IMR-90 (cell line): ENCODE measurements around the gene CTDSPL. TPM values are rescaled to one million over a fixed set of nuclear protein-coding genes. Genes with fewer than 3 reads are reported as not detected.

Experiments
- ATAC-seq: fragments of 200-7000 bp; cut with Tn5 transposase; 2 replicates; pipeline ENCODE4 v1.9.1; 2020; ENCODE audit warnings: low read depth, mild to moderate bottlenecking, moderate library complexity
- BruUV-seq: library from RNA; stranded (reverse); fragments of 400-500 nt; replicated peaks from 2 replicates; lab custom pipeline; 2021; lab: Mats Ljungman, UMichigan
- CTCF ChIA-PET: fragments of 300-600 bp; formaldehyde crosslinking; extraction: SDS; loops from one replicate; lab custom pipeline; 2021; ENCODE audit warnings: antibody characterized with exemption; lab: Yijun Ruan, JAX
- POLR2A ChIA-PET: fragments of 300-600 bp; sonication (Branson Sonifier 250); formaldehyde crosslinking; loops from one replicate; lab custom pipeline; 2022; ENCODE audit warnings: antibody characterized with exemption; ENCODE audit not compliant: unreplicated experiment; lab: Charles Lee
- DNase-seq: peaks from one replicate; pipeline ENCODE4 v3.0.0; 2013
- H2AFZ ChIP-seq: replicated peaks from 2 replicates; pipeline ENCODE3; 2013; ENCODE audit warnings: low read length, mild to moderate bottlenecking; ENCODE audit not compliant: poor library complexity
- H2AK5ac ChIP-seq: 2 replicates; pipeline ENCODE4 v1.6.1; 2013; ENCODE audit warnings: low read depth, low read length, inconsistent platforms
- H2AK9ac ChIP-seq: replicated peaks from 2 replicates; pipeline ENCODE3; 2013; ENCODE audit warnings: mild to moderate bottlenecking, low read depth, low read length, moderate library complexity; ENCODE audit not compliant: poor library complexity
- H2BK120ac ChIP-seq: 2 replicates; pipeline ENCODE4 v1.6.1; 2013; ENCODE audit warnings: low read depth, low read length, inconsistent platforms
- H2BK15ac ChIP-seq: 3 replicates; pipeline ENCODE4 v1.6.1; 2013; ENCODE audit warnings: low read depth, low read length, inconsistent platforms
- H2BK20ac ChIP-seq: 2 replicates; pipeline ENCODE4 v1.6.1; 2013; ENCODE audit warnings: low read depth, mild to moderate bottlenecking, inconsistent platforms, low read length, moderate library complexity
- H2BK5ac ChIP-seq: 2 replicates; pipeline ENCODE4 v1.6.1; 2013; ENCODE audit warnings: mild to moderate bottlenecking, low read depth, low read length, inconsistent platforms; ENCODE audit not compliant: poor library complexity, severe bottlenecking
- H3K14ac ChIP-seq: replicated peaks from 2 replicates; pipeline ENCODE4 v1.6.1; 2013; ENCODE audit warnings: low read depth, low read length, inconsistent platforms
- H3K18ac ChIP-seq: 2 replicates; pipeline ENCODE4 v1.6.1; 2013; ENCODE audit warnings: low read depth, low read length, control low read depth
- H3K23ac ChIP-seq: 2 replicates; pipeline ENCODE4 v1.6.1; 2013; ENCODE audit warnings: low read depth, low read length, inconsistent platforms
- H3K27ac ChIP-seq: 2 replicates; pipeline ENCODE4 v1.5.1; 2013; ENCODE audit warnings: mild to moderate bottlenecking, control low read depth, low read length; ENCODE audit not compliant: insufficient read depth
- H3K27me3 ChIP-seq: 2 replicates; pipeline ENCODE4 v1.6.1; 2013; ENCODE audit warnings: low read length; ENCODE audit not compliant: control insufficient read depth, insufficient read depth
- H3K36me3 ChIP-seq: 2 replicates; pipeline ENCODE4 v1.6.1; 2013; ENCODE audit warnings: low read length, mixed read lengths; ENCODE audit not compliant: control insufficient read depth, insufficient read depth
- H3K4ac ChIP-seq: 2 replicates; pipeline ENCODE4 v1.6.1; 2013; ENCODE audit warnings: low read depth, low read length, inconsistent platforms
- H3K4me1 ChIP-seq: 2 replicates; pipeline ENCODE4 v1.6.1; 2013; ENCODE audit warnings: low read length, mixed read lengths; ENCODE audit not compliant: control insufficient read depth, insufficient read depth
- H3K4me2 ChIP-seq: 2 replicates; pipeline ENCODE4 v1.6.1; 2013; ENCODE audit warnings: low read depth, mild to moderate bottlenecking, control low read depth, low read length, moderate library complexity
- H3K4me3 ChIP-seq: 2 replicates; pipeline ENCODE4 v1.5.1; 2013; ENCODE audit warnings: low read depth, mild to moderate bottlenecking, control low read depth, low read length, moderate library complexity; ENCODE audit not compliant: insufficient read depth
- H3K56ac ChIP-seq: 2 replicates; pipeline ENCODE4 v1.6.1; 2013; ENCODE audit warnings: low read length, inconsistent platforms; ENCODE audit not compliant: insufficient read depth; ENCODE audit errors: extremely low read depth
- H3K79me1 ChIP-seq, 2 experiments: 2 replicates each; pipeline ENCODE4 v1.6.1; 2013; ENCODE audit warnings: low read length in 2 of 2, inconsistent platforms in 1 of 2, low read depth in 1 of 2
- H3K9ac ChIP-seq: 2 replicates; pipeline ENCODE4 v1.6.1; 2013; ENCODE audit warnings: low read depth, low read length, control low read depth
- H3K9me1 ChIP-seq: 2 replicates; pipeline ENCODE4 v1.6.1; 2013; ENCODE audit warnings: low read length, inconsistent platforms; ENCODE audit not compliant: insufficient read depth
- H3K9me3 ChIP-seq: 2 replicates; pipeline ENCODE4 v1.6.1; 2013; ENCODE audit warnings: low read length; ENCODE audit not compliant: control insufficient read depth, insufficient read depth
- H4K20me1 ChIP-seq: 2 replicates; pipeline ENCODE4 v1.6.1; 2013; ENCODE audit warnings: low read length, inconsistent platforms; ENCODE audit not compliant: insufficient read depth
- H4K5ac ChIP-seq: 2 replicates; pipeline ENCODE4 v1.6.1; 2013; ENCODE audit warnings: mild to moderate bottlenecking, low read depth, low read length, control low read depth
- H4K8ac ChIP-seq, 2 experiments: 2 replicates each; pipeline ENCODE4 v1.6.1; 2013; ENCODE audit warnings: low read depth in 2 of 2, low read length in 2 of 2, control low read depth in 1 of 2, inconsistent platforms in 1 of 2
- H4K91ac ChIP-seq: 2 replicates; pipeline ENCODE4 v1.6.1; 2013; ENCODE audit warnings: low read depth, low read length, inconsistent platforms; ENCODE audit not compliant: insufficient read depth
- BHLHE40 ChIP-seq: fragments of 150-350 bp; IDR thresholded peaks from 2 replicates; pipeline ENCODE4 v1.6.1; 2016; ENCODE audit warnings: mild to moderate bottlenecking, low read depth, low read length
- MAZ ChIP-seq: IDR thresholded peaks from 2 replicates; pipeline ENCODE4 v1.6.1; 2012; ENCODE audit warnings: low read depth, mild to moderate bottlenecking, low read length, improper control_type of control experiment, moderate library complexity, borderline replicate concordance
- MXI1 ChIP-seq: IDR thresholded peaks from 2 replicates; pipeline ENCODE4 v1.6.1; 2012; ENCODE audit warnings: low read depth, mild to moderate bottlenecking, low read length, moderate library complexity, borderline replicate concordance
- RCOR1 ChIP-seq: IDR thresholded peaks from 2 replicates; pipeline ENCODE4 v1.6.1; 2012; ENCODE audit warnings: mild to moderate bottlenecking, low read length, improper control_type of control experiment; ENCODE audit not compliant: insufficient replicate concordance
- WGBS, 2 experiments: methylation state at CpG; one replicate each; pipeline versions ENCODE4 v1.1.5 to v1.1.7; 2013; ENCODE audit warnings: missing lambda C conversion rate in 2 of 2; ENCODE audit not compliant: insufficient read length in 1 of 2; ENCODE audit errors: extremely low coverage in 2 of 2; 5-methylcytosine and 5-hydroxymethylcytosine counted together
- dilution Hi-C: fragments of 300-500 bp; cut with HindIII; formaldehyde crosslinking; loops from one replicate; pipeline ENCODE4 v1.14.3; 2018; ENCODE audit warnings: low sequenced_read_pairs; ENCODE audit not compliant: unreplicated experiment
- in situ Hi-C: fragments of 300-500 bp; cut with MboI; formaldehyde crosslinking; loops from 3 replicates; pipeline ENCODE4 v1.14.3; 2019; ENCODE audit warnings: low sequenced_read_pairs, inconsistent platforms, mixed read lengths
- intact Hi-C: fragments of 100-400 bp; cut with micrococcal nuclease; formaldehyde crosslinking; loops from 2 replicates; pipeline ENCODE4 v1.10.0; 2022
- polyA plus RNA-seq, 3 experiments: library from polyadenylated mRNA; depleted of rRNA; stranded (reverse); fragments of >200 nt; gene quantifications; 2 replicates each; pipeline ENCODE4 v1.2.3, GENCODE V29; 2012; ENCODE audit warnings: low replicate concordance in 1 of 3
- total RNA-seq: library from RNA; depleted of rRNA; stranded (reverse); fragments of >200 nt; gene quantifications from 2 replicates; pipeline ENCODE4 v1.2.3, GENCODE V29; 2012

Gene CTDSPL
- total and polyA plus RNA-seq, 2 of the 4 experiments (the other 2 are of a cell fraction) = 24.5 to 29.0 TPM

GRCh38 chr3:37836589-37836988 is 25.1 kb upstream of the CTDSPL start (continued):
- TF ChIP-seq MAZ (no peak), MXI1 (no peak), RCOR1 (no peak)

- Histone ChIP-seq H3K14ac (no peak overlapping the region), H2BK15ac (no peak overlapping the region), H4K20me1 (no peaks in the 10 kb centered on the region; the same call in 1 of the 2 replicates), H3K4me1 (peaks cover 5% of the 10 kb centered on the region; the same call in 1 of the 2 replicates), H3K56ac (no peak overlapping the region), H3K4me3 (no peak overlapping the region), H2AFZ (no peak overlapping the region), H4K8ac (no peak overlapping the region), H4K91ac (no peak overlapping the region), H3K18ac (no peak overlapping the region), H3K4me2 (no peak overlapping the region), H3K4ac (no peak overlapping the region), H2AK9ac (no peak overlapping the region), H3K36me3 (peaks cover 7% of the 10 kb centered on the region), H3K9me1 (peaks cover 3% of the 10 kb centered on the region), H3K23ac (no peak overlapping the region), H3K79me1 (peaks cover 0 to 7% of the 10 kb centered on the region in 2 experiments; a peak in 1 of 4 replicates), H2BK20ac (no peak overlapping the region), H3K27me3 (no peaks in the 10 kb centered on the region), H3K9me3 (no peaks in the 10 kb centered on the region), H2BK120ac (no peak overlapping the region), H4K5ac (no peak overlapping the region), H2BK5ac (no peak overlapping the region), H3K27ac (no peak overlapping the region), H3K9ac (no peak overlapping the region), H2AK5ac (no peak overlapping the region)
- in situ Hi-C loops = no loop called here
- DNase-seq (no peak), ATAC-seq (no peak)
- dilution Hi-C loops = no loop called here
- BruUV-seq = no TSS peak
- no peak for TF ChIP-seq RCOR1
- no peak for TF ChIP-seq BHLHE40
- CTCF ChIA-PET = interaction anchor here (0.6 to 1.0 kb wide), 2 partner anchors 32 to 140 kb away, joined by 3 read pairs; no protein-coding TSS in a partner anchor
- intact Hi-C loops = no loop called here
- WGBS, 2 experiments = no CpG with 5 or more reads among the region's 4 CpGs
- POLR2A ChIA-PET = no interaction called here
Observed at GRCh38 chr3:37847689-37848088, 14.0 kb upstream of the CTDSPL start.
